Measurements from ENCODE around the gene PALD1.

DNA sequence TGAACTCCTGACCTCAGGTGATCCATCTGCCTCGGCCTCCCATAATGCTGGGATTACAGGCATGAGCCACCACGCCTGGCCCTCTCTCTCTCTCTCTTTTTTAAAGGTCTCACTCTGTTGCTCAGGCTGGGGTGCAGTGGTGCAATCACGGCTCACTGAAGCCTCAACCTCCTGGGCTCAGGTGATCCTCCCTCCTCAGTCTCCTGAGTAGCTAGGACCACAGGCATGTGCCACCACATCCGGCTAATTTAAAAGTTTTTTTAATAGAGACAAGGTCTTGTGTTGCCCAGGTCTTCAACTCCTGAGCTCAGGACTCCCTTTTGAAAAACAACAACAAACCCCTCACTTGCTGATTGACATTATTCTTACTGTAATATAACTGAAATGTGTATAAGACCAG is 11.6 kb downstream of the PALD1 start:
- TF ChIP-seq POLR2A (IDR thresholded peaks at IDR 0.05; ENCODE audit: low read depth): no peak
- TF ChIP-seq, protein P1, sequence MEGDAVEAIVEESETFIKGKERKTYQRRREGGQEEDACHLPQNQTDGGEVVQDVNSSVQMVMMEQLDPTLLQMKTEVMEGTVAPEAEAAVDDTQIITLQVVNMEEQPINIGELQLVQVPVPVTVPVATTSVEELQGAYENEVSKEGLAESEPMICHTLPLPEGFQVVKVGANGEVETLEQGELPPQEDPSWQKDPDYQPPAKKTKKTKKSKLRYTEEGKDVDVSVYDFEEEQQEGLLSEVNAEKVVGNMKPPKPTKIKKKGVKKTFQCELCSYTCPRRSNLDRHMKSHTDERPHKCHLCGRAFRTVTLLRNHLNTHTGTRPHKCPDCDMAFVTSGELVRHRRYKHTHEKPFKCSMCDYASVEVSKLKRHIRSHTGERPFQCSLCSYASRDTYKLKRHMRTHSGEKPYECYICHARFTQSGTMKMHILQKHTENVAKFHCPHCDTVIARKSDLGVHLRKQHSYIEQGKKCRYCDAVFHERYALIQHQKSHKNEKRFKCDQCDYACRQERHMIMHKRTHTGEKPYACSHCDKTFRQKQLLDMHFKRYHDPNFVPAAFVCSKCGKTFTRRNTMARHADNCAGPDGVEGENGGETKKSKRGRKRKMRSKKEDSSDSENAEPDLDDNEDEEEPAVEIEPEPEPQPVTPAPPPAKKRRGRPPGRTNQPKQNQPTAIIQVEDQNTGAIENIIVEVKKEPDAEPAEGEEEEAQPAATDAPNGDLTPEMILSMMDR (IDR thresholded peaks at IDR 0.05): no peak

Measured in esophagus muscularis mucosa (tissue), 3 donors.